ENCODE data around the gene LCAT.
A peak's percentile ranks its signal among the peaks of the same experiment; 100 is the strongest.
"Not testable (repeated sequence)": the region's sequence is repeated elsewhere in the genome, so short reads cannot be mapped to it uniquely, and the experiment has no call there.

LCAT gene

DNA sequence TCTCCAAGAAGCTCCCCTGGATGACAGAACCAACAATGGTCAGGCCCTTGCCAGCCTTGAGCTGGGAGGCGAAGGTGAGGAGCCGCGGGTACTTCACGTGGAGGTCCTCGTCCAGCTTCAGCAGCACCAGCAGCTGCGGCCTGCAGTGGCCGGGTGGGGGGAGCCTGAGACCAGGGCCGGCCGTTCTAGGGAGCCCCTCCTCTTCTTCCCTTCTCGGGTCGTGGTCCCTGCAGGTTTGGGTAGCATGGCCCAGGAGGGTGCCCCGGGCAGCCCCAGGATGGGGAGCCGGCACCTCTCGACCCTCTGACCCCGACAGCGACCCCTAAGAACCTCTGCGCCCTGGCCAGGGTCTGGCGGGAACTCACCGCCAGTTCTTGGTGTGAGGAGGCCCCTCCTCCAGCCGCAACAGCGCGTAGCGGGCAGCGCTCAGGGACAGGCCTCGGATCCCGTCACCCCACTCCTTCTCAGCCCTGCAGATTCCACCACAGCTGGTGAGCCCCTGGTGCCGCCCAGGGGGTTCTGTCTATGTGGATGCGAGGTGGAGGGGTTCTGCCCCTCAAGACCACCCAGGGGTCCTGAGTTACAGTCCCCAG is 3.1 kb upstream of the LCAT start:
- DNase-seq (ENCODE audit: low read depth), result no peak

DNA sequence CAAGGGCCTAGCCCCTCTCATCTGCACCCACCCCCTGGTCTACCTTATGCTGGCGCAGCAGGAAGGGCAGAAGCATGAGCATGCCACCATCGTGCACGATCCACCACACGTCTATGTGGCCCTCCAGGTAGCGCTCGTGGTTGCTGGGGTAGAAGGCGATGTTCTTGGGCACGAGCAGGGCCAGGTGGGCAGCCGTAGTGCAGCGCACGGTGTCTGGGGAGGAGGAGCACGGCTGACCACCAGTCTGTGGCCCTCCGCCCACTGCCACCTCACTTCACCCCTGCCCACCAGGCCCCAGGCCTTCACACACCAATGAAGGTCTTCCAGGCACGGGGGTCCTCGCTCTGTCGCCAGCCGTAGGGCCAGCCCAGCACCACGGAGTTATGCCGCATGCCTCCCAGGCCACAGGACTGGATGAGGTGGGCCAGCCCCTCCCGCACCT is 2.2 kb upstream of the LCAT start:
- DNase-seq (ENCODE audit: low read depth), result no peak

DNA sequence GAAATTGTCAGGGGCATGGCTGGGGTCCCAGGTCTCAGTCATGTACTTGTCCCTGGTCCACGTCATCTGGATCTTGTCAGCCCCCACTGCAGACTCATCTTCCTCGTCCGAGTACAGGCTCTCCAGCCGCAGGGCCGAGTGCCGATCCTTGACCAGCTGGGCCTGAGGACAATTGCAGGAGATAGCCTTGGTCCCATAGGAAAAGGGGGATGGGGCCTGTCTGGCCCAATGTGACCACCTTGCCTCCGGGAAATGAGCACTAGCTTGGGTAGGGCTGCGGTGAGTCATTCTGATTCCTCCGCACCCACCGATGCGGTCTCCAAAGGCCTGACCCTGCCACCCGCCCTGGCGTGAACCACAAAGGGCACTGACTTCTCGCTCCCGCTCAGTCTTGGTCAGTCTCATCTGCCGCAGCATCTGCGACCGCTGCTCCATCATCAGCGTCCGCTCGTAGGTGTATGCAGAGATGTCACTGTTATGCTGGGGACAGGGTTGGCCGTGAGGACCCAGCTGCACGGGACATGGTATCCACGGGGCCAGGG is 1.5 kb upstream of the LCAT start:
- DNase-seq (ENCODE audit: low read depth), result no peak

DNA sequence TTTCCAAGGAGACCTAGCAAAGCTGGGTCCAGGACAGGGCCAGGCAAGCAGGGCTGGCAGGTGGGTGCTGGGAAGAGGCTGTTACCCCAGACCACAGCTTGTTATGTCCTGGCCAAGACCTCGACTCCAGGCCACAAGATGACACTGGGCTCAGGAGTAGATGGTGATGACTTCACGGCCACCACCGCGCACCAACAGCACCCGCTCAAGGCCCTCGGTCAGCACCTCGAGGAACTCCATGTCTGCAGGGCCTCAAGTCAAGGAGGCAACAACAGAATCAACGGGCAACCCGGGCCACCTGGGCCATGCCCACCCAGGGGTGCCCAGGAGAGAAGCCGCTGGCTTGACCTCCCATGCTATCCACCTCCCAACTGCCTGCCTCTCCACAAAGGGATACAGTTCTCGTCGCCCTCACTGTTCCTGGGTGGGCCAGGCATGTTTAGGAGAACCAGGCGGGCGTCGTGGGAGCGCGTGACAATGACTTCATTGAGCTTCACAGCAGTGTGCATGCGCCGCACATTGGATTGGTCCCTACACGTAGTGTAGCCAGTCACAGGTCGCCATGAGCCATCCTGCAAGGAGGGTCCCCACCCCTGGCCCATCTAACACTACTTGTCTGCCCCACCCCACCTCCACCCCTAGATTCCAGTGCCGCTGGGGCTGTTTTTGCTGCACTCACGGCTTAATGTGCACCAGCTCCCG is 921 bp upstream of the LCAT start:
- no peak for DNase-seq (ENCODE audit: low read depth)

DNA sequence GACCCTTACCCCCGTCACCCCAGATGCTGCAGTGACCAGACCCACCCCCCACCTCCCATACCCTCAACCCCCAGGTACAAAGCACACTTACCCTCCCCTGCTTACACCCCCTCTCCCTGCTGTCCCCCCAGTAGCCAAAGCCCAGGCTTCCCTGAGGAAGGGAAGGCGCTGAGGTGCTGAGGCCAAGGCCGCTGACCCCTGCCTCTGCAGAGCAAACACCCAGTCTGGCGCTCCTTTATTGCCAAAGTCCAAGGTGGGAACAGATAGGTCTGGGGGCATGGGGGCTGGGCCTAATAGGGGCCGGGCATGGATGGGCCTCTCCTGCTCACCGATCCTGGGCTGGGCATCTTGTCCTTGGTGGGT is 683 bp downstream of the LCAT start:
- no peak for DNase-seq (ENCODE audit: low read depth)

DNA sequence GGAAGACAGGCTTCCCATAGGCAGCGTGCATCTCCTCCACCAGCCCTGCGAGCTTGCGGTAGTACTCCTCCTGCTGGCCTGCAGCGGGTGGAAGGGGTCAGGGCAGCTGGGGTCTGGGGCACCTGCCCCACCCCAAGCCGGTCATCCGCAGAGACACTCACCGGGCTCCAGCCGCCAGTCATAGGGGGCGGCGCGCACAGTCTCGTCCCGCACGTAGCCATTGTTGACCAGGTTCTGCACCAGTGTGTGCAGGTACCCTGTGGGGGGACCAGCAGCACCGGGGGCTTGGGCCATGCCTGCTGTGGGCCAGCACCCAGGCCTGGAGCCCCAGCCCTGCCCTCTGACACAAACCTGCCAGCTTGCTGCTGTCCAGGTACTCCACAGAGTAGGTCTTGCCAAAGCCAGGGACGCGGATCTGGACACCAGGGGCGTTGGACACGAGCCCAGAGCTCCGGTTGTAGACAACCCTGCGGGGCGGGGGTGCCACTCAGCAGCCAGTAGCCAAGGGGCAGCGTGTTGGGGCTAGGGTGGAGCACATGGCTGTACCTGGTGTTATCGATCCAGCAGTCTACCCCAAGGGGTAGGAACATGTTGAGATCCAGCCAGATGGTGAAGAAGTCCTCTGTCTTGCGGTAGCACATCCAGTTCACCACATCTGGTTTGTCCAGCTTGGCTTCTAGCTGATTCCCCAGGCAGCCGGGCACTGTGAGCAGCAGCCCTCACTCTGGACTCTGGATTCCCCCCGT is 1.2 kb downstream of the LCAT start:
- DNase-seq (ENCODE audit: low read depth), result no peak

DNA sequence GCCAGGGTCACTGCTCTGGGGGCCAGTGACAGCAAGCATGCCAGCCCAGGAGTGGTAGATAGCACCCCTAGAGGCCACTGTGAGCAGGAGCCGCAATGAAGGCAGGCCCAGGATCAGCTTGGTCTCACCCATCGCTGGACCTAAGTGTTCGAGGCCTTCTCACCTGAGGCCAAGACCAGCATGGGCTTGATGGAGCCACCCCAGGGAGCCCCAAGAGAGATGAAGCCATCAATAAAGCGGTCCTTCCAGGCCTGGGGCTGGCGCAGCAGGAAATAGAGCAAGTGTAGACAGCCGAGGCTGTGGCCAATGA is 1.8 kb downstream of the LCAT start:
- no peak for DNase-seq (ENCODE audit: low read depth)

DNA sequence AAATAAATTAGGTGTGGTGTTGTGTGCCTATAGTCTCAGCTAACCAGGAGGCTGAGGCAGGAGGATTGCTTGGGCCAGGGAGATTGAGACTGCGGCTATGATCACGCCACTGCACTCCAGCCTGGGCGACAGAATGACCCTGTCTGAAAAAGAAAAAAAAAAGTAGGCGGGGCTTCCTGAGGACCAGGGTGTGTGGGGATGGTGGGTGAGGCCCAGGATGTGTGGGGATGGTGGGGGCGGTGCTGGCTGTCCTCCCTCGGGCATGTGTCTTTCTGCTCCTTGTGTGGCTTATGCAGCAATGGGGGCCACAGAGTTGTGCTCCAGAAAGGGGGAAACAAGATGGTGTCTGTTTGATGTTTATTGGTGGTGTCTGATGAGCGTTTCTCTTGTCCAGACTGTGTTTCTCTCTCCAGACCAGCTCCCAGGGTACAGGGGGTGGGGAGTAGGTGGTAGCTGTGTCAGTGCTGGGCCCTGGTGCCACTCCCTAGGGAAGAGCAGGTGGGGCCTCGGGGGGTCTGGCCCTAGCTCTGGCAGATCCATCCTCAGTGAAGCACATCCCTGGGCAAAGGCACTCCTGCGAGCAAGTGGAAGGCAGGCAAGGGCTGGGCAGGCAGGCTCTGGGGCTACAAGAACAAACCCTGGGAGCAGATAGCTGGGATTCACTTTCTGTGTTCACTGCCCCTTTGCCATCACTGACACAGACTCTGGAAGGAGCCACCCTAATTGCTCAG is 2.3 kb downstream of the LCAT start:
- no peak for DNase-seq (ENCODE audit: low read depth)

DNA sequence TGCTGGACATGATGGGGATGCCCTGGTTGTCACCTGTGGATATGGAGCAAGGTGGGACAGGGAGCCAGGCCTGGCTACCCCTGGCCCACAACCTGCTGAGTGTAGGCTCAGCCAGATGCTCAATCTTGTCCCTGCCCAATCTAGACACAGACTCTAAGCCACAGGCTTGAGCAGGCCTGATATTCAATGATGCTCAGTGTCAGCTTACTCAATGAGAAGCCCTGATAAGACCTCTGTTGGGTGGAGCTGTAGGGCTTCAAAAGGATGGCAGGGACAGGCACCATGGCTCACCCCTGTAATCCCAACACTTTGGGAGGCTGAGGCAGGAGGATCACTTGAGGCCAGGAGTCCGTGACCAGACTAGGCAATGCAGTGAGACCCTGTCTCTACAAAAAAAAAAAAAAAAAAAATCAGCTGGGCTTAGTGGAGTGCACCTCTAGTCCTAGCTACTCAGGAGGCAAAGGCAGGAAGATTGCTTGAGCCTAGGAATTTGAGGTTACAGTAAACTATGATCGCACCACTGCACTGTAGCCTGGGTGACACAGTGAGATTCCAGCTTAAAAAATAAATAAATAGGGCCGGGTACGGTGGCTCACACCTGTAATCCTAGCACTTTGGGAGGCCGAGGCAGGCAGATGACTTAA is 3.4 kb downstream of the LCAT start:
- DNase-seq (ENCODE audit: low read depth), result no peak

DNA sequence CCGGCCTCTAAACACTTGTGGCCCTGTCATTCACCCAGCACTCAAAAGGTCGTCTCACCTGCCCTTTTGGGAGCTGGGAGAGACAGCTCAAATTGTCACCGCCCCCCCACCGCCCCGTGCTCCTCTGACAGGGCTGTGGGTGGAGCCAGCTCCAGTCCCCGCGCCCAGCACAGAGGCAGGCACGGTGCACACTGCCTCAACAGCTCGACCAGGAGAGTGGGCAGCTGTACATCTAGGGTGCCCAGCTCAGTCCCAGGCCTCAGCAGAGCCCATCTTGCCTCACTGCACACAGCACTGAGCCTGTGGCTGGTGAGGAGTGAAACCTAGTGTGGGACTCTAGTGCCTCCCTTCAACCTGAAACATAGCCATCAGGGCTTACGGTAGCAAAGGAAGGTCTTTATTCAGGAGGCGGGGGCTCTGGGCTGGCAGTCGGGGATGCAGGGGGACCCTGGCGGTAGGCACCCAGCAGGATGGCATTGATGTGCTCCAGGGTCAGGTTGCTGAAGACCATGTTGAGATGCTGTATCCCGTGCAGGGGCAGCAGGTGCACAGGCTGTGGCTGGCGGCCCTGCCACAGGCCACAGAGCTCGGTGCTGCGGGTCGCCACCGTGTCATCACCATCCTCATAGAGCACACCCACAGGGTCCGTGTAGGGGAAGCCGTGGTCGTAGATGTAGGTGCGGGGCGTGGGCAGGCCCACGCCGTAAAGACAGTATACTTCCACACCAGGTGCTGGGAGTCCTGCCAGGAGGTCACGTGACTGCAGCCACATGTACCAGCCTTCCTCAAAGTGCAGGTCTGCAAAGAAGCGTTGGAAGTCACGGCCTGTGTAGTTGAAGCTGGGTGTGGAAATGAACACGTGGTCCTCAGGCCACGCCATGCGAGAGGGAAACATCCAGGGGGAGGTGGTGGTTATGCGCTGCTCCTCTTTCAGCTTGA is 4.1 kb downstream of the LCAT start:
- DNase-seq (ENCODE audit: low read depth), result no peak

DNA sequence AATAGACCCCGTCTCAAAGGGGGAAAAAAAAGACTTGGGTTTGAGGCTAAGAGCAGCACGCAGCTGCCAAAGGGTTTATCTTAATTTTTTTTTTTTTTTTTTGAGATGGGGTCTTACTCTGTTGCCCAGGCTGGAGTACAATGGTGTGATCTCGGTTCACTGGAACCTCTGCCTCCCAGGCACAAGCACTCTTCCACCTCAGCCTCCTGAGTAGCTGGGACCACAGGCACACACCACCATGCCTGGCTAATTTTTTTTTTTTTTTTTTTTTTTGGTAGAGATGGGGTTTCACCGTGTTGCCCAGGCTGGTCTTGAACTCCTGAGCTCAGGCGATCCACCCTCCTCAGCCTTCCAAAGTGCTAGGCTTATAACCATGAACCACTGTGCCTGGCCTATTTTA is 6.2 kb downstream of the LCAT start:
- not testable (repeated sequence) for DNase-seq (ENCODE audit: low read depth)

DNA sequence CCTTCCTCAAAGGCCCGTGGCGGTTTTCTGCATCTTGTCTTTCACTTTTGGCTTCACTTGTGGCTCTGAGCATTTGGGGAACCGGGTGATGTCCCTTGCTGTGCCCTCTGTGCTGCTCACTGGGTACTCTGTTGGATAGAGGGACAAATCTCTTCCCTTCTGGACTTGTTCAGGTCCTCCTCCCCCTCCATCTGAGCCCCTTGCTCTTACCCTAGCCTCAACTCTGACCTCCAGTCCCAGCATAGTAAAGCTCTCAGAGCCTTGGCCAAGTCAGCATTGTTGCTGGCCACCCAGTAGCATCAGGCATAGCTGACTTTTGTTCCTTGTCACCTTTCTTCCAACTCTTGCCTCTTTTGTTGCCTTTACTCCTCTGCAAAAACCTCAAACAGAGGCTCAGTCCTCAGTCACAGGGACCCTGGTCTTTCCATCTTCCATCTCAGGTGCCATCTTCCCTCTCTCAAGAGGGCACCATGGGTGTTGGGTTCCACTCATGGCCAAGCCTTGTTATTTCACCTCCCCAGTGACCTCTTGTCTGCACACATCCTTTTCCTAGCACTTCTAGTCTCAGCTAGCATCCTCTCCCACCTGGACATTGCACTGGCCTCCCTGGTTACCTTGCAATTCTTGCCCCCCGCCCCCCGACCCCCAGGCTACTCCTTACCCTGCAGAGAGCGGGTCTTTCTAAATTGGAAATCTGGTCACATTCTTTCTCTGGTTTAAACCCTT is 6.9 kb downstream of the LCAT start:
- DNase-seq (ENCODE audit: low read depth), result peak; percentile 55

DNA sequence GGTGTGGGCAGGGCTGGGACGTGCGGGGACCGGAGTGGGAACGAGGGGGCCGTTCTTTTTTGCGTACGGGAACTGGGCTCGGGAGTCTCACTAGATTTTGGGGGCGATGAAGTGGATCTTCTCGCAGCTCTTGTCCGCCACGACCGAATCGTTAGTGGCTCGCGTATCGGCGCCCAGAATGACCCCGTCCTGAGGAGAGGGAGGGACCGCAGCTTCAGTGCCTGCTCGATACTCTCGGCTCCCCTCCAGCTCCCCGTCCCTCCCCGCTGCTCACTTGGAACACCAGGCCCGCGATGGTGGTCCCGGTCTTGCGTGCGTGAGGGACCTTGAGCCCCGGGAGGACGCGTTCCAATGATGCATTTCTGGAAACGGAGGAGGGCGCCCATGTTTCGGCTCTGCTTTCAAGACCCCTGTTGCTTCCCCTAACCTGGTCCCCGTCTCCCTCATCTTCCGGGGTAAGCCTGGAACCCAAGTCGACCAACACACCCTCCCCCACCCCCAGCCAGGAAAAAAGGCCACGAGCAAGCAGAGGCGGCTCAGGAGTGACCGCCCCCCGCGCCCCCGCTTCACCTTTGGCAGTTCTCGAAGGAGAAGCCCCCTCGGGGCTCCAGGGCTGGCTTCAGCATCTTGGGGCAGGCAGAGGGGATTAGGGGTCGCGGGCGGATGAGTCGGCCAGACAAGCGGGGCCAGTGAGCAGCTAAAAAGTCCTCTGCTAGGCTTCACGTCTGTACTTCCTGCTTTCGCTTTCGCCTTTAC is 7.6 kb downstream of the LCAT start, which contains the start of gene PSMB10:
Gene PSMB10 (minus strand): TSS at position 727 of the 756 bp plus-strand sequence. CDS start 101 bp downstream, at position 626.
- no peak for DNase-seq (ENCODE audit: low read depth)

DNA sequence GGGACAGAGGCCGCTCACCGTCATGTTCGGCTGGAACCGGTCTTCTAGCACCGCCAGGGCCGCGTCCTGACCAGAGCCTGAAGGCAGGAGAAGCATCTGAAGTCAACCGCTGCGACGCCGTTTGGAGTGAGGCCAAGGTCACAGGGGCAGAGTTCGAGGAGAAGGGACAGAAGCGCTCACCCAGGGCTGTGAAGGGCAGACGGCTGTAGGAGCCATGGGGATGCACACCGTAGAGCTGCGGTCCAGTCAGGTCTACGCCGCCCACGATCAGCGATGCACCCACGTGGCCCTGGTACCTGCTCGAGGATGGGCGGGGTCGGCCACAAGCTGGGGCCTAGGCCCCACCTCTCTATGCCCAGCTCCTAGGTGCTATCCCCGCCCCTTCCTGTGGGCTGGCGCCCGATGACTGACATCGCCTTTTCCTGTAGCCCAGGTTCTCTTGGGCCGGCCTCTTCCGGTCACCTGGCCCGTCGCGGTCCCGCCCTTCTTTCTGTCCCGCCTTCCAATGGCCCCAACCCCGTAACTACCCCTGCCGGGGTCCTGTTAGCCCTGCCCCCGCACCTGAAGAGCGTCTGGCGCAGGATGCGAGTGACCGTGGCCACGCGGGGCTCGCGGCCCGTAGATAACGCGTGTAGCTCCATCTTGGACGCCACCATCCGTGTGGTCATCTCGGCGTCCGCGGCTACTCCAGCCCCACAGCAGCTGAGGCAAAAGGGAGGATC is 8.4 kb downstream of the LCAT start:
- DNase-seq (ENCODE audit: low read depth), result peak; percentile 96

DNA sequence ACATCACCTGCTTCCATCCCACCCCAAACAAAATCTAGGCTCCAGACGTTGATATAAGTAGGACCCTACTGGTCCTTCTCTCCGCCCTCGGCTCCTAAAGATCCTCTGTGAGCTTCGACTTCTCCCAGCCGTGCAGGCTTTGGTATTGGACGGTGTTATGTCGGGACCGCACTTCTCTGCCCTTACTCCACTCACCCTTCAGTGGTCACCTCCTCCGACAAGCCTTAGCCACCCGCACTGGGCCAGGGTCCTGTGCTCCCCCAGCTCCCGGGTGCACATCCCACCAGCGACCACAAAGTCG is 8.9 kb downstream of the LCAT start:
- DNase-seq (ENCODE audit: low read depth), result no peak

DNA sequence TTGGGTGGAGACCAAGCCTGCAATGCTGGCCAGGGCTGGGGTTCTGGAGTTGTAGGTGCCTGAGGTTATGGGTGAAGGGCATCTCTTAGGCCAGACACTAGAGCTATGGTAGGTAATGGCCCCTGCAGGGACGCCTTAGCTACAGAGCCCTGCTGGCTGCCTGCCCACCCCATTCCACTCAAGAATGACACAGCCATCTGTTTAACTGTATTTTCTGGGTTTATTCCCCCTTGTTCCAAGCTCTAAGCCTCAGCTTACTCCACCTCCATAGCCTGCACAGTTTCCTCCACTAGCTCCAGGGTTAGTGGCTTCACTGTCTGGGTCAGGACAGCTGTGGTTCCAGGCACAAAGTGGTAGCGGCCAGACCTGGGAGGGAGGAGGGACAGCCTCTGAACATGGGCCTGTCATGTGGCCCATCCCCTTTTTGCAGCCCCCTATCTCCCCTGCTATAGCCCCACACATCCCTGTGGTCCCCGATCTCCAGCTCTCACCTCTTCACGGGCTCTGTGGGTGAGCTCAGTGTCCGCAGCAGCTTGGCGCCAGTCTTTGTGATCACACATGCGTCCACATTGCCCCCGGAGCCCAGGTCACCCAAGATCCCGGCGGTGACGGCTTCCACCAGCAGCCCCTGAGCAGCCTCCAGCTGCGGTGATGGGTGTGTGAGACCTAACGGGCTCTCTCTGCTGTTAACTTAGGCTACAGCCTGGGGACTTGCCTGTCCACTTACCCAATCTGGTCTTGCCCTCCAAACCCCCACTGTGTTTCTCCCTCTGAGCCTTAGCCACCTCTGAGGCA is 9.4 kb downstream of the LCAT start:
- DNase-seq (ENCODE audit: low read depth), result no peak

DNA sequence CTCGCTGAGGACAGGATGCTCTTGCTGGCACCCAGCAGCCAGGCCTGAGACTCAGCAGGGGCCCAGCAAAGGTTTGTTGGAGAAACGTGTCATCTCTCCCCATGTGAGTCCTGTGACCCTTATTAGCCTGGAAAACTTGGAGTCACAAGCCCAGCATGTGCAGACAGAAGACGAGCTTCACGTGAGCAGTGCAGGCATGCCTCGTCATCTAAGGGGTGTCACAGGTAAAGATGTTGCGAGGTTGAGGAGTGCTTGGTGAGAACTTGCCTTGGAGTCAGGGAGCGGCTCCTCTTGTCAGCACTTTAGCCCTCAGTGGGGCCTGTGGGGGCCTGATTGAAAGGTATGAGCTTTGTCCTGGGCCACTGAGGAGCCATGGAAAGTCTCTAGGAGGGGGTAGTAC is 10.1 kb downstream of the LCAT start:
- no peak for DNase-seq (ENCODE audit: low read depth)

DNA sequence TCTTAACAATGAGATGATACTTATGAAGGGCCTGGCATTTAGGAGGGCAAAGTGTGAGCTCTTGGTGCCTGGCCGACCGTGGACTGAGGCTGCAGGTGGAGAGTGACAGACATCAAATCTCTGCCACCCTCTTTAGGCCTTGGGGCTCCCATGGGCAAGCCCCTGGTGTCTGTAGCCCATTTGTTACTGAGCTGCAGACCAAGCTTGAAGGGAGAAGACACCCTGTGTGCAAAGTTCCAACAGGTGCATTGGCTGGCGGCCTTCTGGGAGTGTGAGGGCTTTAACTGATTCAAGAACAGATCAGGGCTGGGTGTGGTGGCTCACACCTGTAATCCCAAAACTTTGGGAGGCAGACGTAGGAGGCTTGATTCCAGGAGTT is 11.5 kb downstream of the LCAT start:
- no peak for DNase-seq (ENCODE audit: low read depth)

Measured in T-helper 22 cell (primary cell).